LNCAP (cell line): ENCODE data around the gene VSTM2L.

Experiments
- CTCF ChIP-seq: fragments of 450-650 bp; IDR thresholded peaks from 2 replicates; pipeline ENCODE4 v1.5.1; 2017; ENCODE audit warnings: mild to moderate bottlenecking

VSTM2L gene

DNA sequence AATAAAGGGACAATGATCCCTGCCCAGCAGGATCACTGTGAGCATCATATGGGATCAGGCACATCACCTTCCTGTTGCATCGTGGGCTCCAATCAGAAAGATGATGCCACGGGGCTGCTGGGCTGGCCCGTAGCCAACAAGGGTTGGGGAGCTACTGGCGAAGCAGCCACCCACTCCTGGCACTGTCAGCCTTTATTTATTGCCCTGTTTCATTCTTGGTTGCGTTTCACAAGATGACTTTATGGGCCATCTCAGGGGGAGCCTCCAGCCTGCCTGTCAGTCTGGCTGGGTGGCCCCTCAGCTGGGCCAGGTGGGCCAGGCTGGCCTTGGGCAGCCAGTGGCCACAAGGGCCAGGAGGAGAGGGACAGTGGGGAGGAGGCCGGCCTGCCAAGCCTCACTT, 17.3 kb downstream of the VSTM2L start:
- no peak for TF ChIP-seq CTCF

- TF ChIP-seq CTCF, result no peak
These were observed 17.9 kb downstream of the VSTM2L start for GRCh38 chr20:37920679-37921322.

DNA sequence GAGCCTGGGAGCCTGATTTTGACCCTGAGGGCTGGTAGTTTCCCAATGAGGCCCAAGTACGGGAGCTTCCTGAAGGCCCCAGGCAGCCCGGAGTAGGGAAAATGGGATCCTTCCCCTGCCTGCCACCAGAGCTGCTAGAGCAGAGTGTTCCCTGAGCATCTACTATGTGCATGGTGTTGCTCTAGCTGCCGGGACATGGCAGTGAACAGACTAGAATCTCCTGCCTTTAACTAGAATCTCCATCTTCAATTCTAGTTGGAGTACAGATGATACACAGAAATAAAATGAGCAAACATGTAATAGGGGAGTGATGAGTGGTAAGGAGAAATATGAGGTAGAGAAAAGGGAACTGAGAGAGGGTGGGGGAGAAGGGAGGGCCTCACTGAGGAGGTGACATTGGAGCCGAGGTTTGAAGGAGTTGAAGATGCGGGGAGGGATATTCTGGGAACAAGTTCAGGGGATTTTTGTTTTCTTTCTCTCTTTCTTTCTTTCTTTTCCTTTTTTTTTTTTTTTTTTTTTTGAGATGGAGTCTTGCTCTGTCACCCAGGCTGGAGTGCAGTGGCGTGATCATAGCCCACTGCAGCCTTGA, 18.5 kb downstream of the VSTM2L start:
- no peak for TF ChIP-seq CTCF

DNA sequence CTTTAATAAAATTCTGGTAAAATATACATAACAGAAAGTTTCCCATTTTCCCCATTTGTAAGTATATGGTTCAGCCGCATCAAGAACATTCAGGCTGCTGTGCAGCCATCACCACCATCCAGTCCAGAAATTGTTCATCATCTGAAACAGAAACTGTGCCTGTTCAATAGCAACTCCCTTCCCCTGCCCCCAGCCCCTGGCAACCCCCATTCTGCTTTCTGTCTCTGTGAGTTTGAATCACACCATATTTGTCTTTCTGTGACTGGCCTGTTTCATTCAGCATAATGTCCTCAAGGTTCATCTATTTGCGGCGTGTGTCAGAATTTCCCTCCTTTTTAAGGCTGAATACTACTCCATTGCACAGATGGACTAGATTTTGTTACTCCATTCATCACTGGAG, 19.1 kb downstream of the VSTM2L start:
- no peak for TF ChIP-seq CTCF

- TF ChIP-seq CTCF, result no peak
These were observed 22.6 kb downstream of the VSTM2L start for GRCh38 chr20:37925265-37926165.

- no peak for TF ChIP-seq CTCF
These were observed 23.7 kb downstream of the VSTM2L start for GRCh38 chr20:37926612-37927011.

DNA sequence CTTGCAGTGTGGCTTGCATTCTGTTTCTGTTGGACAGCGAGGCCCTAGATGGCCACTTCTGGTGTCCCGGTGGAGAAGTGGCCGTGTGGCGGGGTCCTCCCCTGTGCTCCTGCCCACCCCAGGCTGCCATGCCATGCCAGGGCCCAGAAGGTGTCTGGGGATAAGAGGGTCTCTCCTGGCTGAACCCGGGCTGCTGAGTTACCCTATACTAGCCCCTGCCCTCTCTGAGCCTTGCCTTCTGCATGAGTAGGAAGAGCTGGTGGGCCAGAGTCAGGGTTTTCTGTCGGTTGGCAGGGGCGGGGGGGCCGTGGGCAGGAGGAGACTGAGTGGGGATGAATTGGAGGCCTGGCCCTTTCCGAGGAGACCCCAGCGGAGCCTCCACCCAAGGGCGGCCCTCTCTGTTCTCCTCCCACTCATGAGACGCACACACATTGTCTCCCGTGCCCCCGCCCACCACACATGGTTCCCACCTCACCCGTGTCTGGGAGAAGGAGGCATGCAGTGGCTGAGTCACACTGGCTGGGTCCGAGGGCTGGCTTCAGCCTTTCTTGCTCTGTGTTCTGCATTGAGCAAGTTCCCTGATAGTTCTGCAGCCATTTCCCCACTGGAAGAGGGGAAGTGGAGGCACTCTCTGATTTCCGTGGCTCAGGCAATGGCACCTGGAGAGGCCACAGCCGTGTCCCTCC, 24.6 kb downstream of the VSTM2L start:
- no peak for TF ChIP-seq CTCF
